ES-I3 (cell line): Measurements from ENCODE around the gene ARRB1.
"Not testable (repeated sequence)": the region's sequence is repeated elsewhere in the genome, so short reads cannot be mapped to it uniquely, and the experiment has no call there.

Experiments used
- H3K36me3 ChIP-seq: 2 replicates; pipeline ENCODE4 v1.6.1; 2013; ENCODE audit warnings: mild to moderate bottlenecking, low read length, control low read depth, moderate library complexity; ENCODE audit not compliant: insufficient read depth
- H3K4me1 ChIP-seq: 2 replicates; pipeline ENCODE4 v1.6.1; 2013; ENCODE audit warnings: mild to moderate bottlenecking, control low read depth, low read length; ENCODE audit not compliant: insufficient read depth
- H3K9ac ChIP-seq: 2 replicates; pipeline ENCODE4 v1.6.1; 2013; ENCODE audit warnings: low read depth, mild to moderate bottlenecking, low read length, moderate library complexity
- H3K9me3 ChIP-seq: 2 replicates; pipeline ENCODE4 v1.6.1; 2013; ENCODE audit warnings: mild to moderate bottlenecking, low read length, moderate library complexity; ENCODE audit not compliant: control insufficient read depth, insufficient read depth

The ARRB1 gene

DNA sequence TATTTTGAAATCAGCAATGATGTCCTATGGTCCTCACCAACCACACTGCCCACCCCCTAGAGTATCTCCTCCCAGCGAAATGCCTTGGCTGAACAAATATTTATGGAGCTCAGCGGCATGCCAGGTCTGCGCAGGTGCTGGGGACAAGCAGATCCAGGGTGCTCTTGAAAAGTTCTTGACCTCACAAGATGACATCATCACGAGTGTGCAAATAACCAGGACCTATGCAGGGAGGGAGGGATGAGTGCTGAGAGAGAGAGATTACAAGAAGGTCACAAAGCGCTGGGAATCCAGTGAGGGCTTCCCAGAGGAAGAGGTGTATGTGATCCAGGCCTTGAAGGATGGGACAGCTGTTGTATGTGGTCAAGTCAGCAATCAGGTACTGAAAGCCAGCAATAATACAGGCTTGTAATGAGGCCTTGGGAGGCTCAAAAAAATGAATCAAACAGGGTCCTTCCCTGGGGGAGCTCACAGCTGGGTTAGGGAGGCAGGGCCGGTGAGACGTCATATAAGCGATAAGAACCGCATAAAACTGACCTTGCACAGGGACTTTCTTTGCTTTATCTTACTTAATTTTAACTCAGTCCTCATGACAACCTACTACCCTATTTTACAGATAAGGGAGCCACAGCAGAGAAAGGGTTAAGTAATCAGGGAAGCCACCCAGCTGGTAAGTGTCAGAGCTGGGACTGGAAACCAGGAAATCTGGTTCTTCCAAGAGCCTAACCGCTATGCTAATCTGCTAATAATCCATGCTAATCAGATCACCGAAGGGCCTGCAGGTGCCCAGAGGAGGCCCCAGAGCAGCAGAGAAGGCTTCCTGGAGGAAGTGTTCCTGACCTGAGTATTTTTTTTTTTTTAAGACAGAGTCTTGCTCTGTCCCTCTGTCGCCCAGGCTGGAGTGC, 8.2 kb downstream of the ARRB1 start:
- peaks cover 11% of the 10 kb centered on the region for H3K36me3 ChIP-seq
- H3K9me3 ChIP-seq = no peaks in the 10 kb centered on the region
- H3K9ac ChIP-seq = no peak overlapping the region
- H3K4me1 ChIP-seq = peaks cover 91% of the 10 kb centered on the region

DNA sequence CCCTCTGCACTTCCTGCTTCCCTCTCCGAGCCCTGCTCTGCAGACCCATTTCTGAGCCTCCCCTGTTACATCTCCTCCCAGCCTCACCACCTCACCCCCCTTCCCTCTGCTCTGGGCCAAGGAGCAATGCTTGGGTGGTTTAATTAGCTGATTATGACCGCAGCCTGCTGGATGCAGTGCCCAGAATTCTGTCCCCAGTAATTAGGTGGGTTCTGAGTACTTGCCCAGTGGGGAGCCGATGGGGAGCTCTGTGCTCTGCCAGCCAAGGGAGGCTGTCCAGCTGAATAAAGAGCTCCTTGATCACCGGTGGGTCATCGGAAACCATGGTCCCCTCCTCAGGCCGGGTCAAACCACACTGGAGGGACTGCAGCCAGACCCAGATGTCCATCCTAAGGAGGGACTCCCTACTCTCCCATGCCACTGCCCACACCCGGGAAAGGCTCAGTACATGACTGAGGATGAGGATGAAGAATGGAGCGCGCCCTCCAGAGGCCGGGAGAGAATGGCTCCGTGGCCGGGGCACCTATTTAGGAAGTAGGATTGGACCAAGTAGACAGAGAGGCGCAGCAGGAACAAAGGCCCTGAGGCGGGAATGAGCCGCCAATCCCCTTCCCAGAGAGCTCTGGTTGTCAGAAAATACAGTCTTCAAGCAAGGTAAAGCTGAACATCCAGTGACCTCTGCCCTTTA, 9.1 kb downstream of the ARRB1 start:
- peaks cover 89% of the 10 kb centered on the region for H3K4me1 ChIP-seq

DNA sequence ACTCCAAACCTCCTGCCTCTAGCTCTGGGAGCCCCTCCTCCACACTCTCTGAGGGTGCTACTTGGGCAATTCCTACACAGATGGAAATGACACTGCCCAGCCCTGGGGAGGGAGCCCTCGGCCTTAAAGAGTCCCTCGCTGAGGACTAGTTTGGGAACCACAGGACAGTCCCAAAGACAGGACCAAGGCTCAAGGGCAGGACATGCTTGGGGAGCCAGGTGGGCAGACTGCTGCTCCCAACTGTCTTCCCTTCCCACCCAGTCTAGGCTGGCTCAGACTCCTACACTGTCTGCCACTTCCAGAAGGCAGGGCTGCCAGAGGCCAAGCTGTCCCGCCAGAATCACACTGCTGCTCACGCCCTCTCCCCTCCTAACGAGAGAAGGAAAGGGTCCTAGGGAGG, 9.8 kb downstream of the ARRB1 start:
- peaks cover 10% of the 10 kb centered on the region; the same call in 1 of the 2 replicates for H3K36me3 ChIP-seq
- no peak overlapping the region for H3K9ac ChIP-seq
- H3K9me3 ChIP-seq = no peaks in the 10 kb centered on the region
- peaks cover 89% of the 10 kb centered on the region for H3K4me1 ChIP-seq

More for the DNA sequence above, 9.1 kb downstream of the ARRB1 start:
- Histone ChIP-seq H3K9me3 (no peaks in the 10 kb centered on the region), H3K9ac (no peak overlapping the region), H3K36me3 (peaks cover 10% of the 10 kb centered on the region; the same call in 1 of the 2 replicates)

DNA sequence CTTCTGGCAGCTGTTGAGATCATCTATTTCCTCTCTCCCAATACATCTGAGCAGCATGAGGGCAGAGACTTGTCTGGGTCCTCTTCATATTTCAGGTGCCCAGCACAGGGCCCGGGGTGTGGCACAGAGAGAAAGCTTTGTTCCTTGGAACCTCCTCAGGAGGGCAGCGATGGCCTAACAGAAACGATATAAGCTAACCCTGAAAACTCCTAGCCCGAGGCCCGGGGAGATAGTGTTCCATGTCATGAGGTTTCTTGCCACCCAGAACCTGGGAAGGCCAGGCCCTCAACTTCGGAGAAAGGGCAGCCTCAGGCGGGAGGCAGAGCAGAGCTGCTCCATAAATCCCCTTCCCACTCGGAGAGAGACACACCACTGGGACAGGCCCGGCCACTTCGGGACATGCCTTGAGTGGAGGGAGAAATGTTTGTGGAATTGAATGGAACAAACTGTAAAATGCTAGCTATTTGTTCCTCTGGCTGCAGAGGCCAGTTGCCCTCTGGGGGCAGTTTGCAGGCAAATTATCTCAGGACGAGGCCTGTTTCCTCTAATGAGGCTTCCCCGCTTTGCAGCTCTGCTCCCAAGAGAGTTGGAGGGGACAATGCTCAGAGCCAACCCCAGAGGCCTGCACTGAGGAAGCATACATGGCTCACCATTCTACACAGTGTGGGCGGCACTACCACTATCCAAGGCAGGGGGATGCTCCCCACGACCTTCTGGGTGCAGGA, 11.6 kb downstream of the ARRB1 start:
- H3K9me3 ChIP-seq = no peaks in the 10 kb centered on the region
- H3K9ac ChIP-seq = no peak overlapping the region
- peaks cover 91% of the 10 kb centered on the region for H3K4me1 ChIP-seq
- H3K36me3 ChIP-seq = peaks cover 10% of the 10 kb centered on the region; the same call in 1 of the 2 replicates

DNA sequence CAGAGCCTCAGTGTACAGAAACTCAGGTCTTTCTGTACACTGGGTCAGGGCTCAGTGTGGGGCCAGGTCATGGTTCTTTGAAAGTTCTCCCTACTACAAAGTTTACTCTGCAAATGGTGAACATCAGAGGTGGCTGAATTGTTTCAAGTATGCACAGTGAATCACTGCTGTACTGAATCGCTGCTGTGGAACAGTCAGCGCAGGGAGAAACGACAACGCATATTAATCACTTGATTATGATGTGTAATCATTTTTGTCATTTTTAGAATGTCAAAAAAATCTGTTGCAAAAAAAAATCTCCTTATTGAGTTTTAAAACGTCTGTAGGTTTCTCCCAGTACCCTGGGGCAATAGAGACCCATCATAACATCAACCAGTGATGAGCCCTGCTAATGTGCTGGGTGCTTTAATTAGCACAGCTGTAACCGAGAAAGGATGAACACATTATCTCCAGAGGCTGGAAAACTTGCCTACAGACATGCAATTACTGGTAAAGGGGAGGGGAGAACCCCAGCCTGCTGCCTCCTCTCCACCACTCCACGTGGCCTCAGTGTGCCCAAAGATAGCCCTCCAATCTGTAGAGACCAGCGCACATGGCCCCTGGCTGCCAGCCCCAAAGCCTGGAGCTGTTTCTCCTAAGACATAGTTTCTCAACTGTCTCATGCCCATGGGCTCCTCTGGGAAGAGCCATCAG, 12.8 kb downstream of the ARRB1 start:
- peaks cover 10% of the 10 kb centered on the region; the same call in 1 of the 2 replicates for H3K36me3 ChIP-seq
- H3K9ac ChIP-seq = no peak overlapping the region
- peaks cover 93% of the 10 kb centered on the region for H3K4me1 ChIP-seq
- no peaks in the 10 kb centered on the region for H3K9me3 ChIP-seq

DNA sequence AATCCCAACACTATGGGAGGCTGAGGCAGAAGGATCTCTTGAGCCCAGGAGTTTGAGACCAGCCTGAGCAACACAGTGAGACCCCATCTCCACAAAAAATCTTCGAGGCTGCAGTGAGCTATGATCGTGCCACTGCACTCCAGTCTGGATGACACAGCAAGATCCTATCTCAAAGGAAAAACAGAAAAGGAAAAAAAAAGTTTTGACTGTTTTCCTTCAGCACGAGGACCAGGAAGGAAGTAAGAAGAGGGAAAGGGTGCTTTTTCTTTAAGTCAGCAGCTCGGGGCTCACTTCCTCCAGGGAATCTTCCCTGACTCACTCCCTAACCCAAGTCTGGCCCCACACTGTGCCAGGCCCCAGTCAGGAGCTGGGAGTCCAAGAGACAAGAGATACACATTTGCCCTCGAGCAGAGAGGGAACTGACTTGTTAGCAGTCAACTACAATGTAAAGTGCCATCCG, 14.2 kb downstream of the ARRB1 start:
- Histone ChIP-seq H3K4me1 (peaks cover 91% of the 10 kb centered on the region), H3K9ac (no peak overlapping the region), H3K36me3 (peaks cover 2% of the 10 kb centered on the region; the same call in 1 of the 2 replicates), H3K9me3 (no peaks in the 10 kb centered on the region)

DNA sequence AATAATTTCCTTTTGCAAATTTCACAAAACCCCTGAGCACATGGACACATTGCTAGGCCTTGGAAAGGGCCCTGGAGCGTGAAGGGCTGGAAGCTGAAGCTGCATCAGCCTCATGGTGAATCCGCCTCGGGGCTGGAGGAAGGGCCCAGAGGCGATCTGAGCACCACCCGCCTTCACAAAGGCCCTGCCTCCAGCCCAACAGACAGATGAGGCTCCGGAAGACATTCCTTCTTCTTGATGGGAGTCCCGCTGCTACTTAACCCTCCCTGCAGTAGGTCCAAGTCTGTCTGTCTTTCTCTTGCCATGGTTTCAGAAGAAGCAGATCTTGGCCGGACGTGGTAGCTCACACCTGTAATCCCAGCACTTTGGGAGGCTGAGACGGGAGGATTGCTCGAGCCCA, 16.5 kb downstream of the ARRB1 start:
- no peak overlapping the region for H3K9ac ChIP-seq
- H3K9me3 ChIP-seq = no peaks in the 10 kb centered on the region
- H3K4me1 ChIP-seq = peaks cover 81% of the 10 kb centered on the region
- no peaks in the 10 kb centered on the region for H3K36me3 ChIP-seq

DNA sequence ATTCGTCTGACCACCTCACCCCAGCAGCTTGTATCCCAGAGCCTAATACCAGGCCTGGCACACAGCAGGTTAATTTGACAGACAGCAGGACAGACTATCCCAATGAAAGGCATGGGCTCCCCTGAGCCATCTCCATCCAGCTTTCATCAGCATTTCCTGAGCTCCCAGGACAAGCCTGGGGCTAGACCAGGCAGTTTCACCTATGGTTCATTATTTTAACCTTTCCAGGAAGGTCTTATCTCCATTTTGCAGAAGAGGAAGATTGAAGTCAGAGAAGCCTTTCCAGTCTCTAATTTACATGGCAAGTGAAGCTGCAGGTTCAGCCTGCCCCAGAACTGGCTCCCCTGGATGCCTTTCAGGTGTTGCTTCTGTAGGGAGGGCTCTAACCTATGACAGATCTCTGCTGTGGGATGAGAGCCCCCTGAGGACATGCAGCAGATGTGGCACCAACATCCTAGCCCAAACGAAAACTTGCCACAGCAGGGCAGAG, 17.0 kb downstream of the ARRB1 start:
- no peaks in the 10 kb centered on the region for H3K36me3 ChIP-seq
- no peak overlapping the region for H3K9ac ChIP-seq
- H3K9me3 ChIP-seq = no peaks in the 10 kb centered on the region
- peaks cover 82% of the 10 kb centered on the region for H3K4me1 ChIP-seq

DNA sequence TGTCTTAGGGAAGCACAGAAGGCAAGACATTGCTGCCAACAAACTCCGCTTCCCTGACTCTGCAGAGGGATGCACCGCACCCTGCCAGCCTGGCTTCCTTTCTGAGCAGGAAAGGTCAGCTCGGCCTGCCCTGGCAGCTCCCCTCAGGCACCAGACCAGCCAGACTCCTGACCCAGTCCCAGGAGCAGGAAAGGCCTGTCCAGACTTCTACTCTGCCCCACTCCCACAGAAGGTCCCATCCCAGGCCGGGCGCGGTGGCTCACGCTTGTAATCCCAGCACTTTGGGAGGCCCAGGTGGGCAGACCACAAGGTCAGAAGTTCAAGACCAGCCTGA, 17.7 kb downstream of the ARRB1 start:
- no peaks in the 10 kb centered on the region for H3K36me3 ChIP-seq
- peaks cover 84% of the 10 kb centered on the region for H3K4me1 ChIP-seq
- H3K9me3 ChIP-seq = no peaks in the 10 kb centered on the region
- H3K9ac ChIP-seq = no peak overlapping the region

DNA sequence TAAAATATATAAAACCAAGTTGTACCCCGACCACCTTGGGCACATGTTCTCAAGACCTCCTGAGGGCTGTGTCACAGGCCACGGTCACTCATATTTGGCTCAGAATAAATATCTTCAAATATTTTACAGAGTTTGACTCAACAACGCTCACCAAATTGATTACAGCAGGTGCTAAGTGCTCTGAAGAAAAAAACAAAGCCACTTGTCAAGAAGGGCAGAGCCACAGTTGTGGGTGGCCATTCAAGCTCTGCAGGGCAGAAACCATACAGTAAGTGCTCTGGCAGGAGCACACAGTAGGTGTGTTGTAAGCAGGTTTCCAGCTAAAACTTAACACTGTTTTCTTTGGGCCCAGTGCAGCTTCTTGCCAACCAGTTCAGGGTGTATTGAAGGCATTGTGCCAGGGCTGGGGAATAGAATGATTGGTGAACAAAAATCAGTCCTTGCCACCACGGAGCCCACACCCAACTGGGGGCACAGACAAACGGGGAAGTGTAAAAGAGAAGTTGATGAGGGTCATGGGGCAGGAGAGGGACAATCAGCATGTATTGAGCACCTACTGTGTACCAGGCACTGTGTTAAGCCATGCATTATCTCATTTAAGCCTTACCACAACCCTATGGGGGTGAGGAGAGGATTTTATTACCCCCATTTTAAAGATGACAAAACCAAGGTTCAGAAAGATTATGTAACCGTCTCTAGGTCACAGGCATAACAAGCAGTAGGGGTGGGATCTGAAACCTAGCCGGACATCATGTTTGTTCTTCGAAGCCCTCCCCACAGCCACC, 18.2 kb downstream of the ARRB1 start:
- Histone ChIP-seq H3K4me1 (peaks cover 82% of the 10 kb centered on the region), H3K9ac (no peak overlapping the region; the same call in 1 of the 2 replicates), H3K9me3 (no peaks in the 10 kb centered on the region), H3K36me3 (no peaks in the 10 kb centered on the region; the same call in 1 of the 2 replicates)

DNA sequence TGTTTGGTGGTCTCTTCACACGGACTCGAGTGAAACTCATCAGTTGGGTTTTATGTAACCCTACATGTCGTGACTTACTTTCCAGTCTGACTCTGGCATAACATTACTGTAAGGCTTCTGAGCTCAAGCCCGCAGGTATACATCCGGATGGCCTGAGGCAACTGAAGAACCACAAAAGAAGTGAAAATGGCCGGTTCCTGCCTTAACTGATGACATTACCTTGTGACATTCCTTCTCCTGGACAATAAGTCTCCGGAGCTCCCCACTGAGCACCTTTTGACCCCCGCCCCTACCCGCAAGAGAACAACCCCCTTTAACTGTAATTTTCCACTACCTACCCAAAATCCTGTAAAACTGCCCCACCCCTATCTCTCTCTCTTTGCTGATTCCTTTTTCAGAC, 19.7 kb downstream of the ARRB1 start:
- Histone ChIP-seq H3K9ac (peak overlapping the region; percentile 41; the same call in 1 of the 2 replicates), H3K4me1 (peaks cover 73% of the 10 kb centered on the region)
- H3K36me3 ChIP-seq, H3K9me3 ChIP-seq: not testable (repeated sequence)

DNA sequence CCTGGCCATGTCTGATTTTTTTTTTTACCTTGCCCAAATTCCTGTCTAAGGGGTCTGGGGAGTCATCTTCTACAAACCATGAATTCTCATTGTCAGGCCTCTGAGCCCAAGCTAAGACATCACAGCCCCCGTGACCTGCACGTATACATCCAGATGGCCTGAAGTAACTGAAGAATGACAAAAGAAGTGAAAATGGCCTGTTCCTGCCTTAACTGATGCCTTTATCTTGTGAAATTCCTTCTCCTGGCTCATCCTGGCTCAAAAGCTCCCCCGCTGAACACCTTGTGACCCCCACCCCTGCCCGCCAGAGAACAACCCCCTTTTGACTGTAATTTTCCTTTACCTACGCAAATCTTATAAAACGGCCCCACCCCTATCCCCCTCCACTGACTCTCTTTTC, 20.2 kb downstream of the ARRB1 start:
- peaks cover 72% of the 10 kb centered on the region for H3K4me1 ChIP-seq
- peak overlapping the region; percentile 41; the same call in 1 of the 2 replicates for H3K9ac ChIP-seq

DNA sequence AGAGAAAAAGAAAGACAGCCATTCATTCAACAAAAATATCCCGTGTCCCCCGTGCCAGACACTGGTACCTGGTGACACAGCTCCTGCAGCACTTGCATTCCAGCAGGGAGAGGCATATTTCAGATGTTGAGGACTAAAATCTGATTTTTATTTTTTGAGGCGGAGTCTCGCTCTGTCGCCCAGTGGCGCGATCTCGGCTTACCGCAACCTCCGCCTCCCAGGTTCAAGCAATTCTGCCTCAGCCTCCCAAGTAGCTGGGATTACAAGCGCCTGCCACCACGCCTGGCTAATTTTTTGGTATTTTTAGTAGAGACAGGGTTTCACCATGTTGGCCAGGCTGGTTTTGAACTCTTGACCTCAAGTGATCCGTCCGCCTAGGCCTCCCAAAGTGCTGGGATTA, 20.6 kb downstream of the ARRB1 start:
- H3K9ac ChIP-seq = peak overlapping the region; percentile 33; the same call in 1 of the 2 replicates
- not testable (repeated sequence) for H3K36me3 ChIP-seq, H3K9me3 ChIP-seq
- peaks cover 72% of the 10 kb centered on the region for H3K4me1 ChIP-seq

More for the DNA sequence above, 20.2 kb downstream of the ARRB1 start:
- H3K9me3 ChIP-seq, H3K36me3 ChIP-seq: not testable (repeated sequence)
